Neural progenitor cell (in vitro differentiated cells): Measurements from ENCODE around the gene RPS6KA5.

Experiments
- EZH2 ChIP-seq: fragments of 200-600 bp; sonication (generic); IDR thresholded peaks from 2 replicates; pipeline ENCODE4 v1.6.1; 2017; ENCODE audit warnings: antibody characterized with exemption, mild to moderate bottlenecking, moderate library complexity
- TF ChIP-seq, protein P1 (sequence below): fragments of 200-600 bp; sonication (generic); IDR thresholded peaks from 2 replicates; pipeline ENCODE4 v1.5.1; 2017; ENCODE audit warnings: antibody characterized with exemption, mild to moderate bottlenecking

DNA sequence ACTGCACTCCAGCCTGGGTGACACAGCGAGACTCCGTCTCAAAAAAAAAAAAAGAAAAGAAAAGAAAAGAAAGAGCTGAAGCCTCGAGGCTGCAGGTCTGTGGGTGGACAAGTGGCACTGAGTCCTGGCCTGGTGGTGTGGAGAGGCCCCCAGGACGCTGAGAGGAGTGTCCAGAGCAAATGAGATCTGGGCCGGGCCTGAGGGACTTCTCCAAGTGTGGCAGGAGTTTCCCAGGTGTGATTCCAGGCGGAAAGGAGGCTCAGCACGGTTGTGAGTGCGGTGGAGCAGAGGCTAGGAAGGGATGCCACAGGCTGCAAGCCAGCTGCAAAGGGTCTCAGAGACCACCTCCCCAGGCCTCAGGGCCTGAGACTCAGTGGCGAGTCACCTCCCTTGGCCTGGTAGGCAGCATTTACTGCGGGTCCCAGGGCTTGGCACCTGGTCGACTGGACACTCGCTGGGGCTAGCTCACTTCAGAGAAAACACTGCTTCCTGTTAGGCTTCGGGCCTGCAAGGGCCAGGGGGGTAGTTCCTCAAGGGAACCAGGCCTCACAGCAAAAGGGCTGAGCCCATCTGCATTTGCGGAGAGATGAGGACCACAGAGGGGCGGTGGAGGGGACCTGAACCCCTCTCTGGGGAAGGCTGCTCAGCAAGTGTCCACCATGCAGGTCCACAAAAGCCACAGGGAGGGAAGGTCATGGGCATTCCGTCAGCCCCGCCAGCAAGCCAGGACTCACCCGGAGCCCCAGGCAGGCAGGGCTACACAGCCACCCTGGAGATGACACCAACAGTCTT is 256.0 kb downstream of the RPS6KA5 start:
- TF ChIP-seq, protein P1, sequence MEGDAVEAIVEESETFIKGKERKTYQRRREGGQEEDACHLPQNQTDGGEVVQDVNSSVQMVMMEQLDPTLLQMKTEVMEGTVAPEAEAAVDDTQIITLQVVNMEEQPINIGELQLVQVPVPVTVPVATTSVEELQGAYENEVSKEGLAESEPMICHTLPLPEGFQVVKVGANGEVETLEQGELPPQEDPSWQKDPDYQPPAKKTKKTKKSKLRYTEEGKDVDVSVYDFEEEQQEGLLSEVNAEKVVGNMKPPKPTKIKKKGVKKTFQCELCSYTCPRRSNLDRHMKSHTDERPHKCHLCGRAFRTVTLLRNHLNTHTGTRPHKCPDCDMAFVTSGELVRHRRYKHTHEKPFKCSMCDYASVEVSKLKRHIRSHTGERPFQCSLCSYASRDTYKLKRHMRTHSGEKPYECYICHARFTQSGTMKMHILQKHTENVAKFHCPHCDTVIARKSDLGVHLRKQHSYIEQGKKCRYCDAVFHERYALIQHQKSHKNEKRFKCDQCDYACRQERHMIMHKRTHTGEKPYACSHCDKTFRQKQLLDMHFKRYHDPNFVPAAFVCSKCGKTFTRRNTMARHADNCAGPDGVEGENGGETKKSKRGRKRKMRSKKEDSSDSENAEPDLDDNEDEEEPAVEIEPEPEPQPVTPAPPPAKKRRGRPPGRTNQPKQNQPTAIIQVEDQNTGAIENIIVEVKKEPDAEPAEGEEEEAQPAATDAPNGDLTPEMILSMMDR: no peak
- TF ChIP-seq EZH2: no peak
